ENCODE data around the gene TBC1D20. TPM values are rescaled to one million over a fixed set of nuclear protein-coding genes. Genes with fewer than 3 reads are reported as not detected.

TBC1D20 gene
- total RNA-seq, 2 experiments from 2014 or later: 29.3 to 31.6 TPM

DNA sequence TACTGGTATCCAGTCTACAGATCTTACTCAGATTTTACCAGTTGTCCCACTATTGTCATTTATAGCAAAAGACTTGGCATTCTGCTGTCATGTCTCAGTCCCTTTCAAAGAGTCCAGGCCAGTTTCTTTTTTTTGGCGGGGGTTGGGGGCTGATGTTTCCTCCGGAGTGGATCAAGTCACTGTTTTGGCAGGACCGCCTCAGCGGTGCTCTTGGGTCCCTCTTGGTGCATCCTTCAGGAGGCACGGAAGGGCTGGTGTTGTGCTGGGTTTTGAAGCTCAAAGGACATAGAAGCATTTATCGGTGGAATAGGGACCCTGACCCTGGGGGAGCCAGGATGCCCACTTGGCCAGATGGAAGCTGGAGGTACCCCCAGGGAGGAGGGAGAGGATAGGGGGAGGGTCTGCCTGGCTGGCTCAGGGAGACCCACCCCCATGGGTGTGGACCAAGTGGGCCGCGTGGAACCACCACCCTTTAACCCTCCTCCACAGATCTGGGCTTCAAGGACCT, 43.4 kb downstream of the TBC1D20 start:
- Mint-ChIP-seq H3K27me3 (no peaks in the 10 kb centered on the region), H3K36me3 (ENCODE audit: low read depth) (peaks cover 57% of the 10 kb centered on the region), H3K4me3 (no peak overlapping the region), H3K4me1 (peaks cover 25% of the 10 kb centered on the region), H3K9me3 (no peaks in the 10 kb centered on the region), H3K27ac (no peak overlapping the region)
- CTCF ChIA-PET: no interaction called here
- DNase-seq: no peak
- POLR2A ChIA-PET: no interaction called here

DNA sequence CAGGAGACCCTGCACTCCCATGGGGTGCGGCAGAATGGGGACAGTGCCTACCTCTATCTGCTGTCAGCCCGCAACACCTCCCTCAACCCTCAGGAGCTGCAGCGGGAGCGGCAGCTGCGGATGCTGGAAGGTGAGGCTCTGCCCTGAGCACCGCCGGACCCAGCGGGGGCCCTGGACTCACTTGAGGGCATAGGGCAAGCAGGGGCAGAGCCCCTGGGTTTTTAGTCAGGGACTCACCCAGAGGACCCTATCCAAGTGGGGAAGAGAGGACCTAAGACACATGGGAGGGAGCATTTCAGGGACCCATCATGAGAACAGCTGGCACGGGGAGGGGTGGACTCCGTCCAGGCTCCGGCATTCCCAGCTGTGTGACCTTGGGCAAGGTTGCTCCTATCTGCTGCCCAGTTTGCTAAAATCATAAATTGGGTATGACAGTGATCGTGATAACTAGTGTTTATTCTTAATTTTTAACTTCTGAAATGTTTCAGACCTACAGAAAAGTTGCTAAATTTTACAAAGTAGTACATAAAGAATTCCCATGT, 44.5 kb downstream of the TBC1D20 start:
- POLR2A ChIA-PET: no interaction called here

DNA sequence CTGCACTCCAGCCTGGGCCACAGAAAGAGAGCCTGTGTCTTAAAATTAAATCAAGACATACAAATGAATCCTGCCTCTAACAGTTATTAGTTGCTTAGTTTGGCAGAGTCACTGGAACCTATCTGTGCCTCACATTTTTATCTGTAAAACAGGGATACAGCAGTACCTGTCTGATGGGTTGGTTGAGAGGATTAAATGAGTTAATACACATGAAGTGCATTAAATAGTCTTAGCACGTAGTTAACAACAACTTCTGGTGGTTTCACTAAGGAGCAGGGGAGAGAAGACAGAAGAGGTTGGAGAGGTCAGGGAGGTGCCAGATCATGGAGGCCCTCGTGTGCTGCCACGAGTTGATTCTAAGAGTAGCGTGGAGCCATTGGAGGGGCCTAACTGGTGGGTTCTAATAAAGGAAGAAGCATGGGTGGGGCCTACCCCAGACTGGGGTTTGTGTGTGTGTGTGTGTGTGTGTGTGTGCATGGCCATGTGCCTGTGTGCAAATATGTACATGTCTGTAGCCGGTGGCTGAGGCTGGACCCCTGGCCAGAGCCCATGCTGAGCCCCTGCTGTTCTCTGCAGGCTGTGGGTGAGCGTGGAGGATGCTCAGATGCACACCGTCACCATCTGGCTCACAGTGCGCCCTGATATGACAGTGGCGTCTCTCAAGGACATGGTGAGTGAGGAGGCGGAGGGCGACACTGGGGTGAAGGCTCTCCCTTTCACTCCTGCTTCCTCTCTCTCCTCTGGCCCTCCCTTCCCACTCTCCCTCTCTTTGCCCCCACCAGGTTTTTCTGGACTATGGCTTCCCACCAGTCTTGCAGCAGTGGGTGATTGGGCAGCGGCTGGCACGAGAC, 45.2 kb downstream of the TBC1D20 start:
- POLR2A ChIA-PET: no interaction called here

More for the DNA sequence above, 44.5 kb downstream of the TBC1D20 start:
- no peak for DNase-seq
- no peak overlapping the region for H3K4me3 Mint-ChIP-seq
- peaks cover 34% of the 10 kb centered on the region for H3K4me1 Mint-ChIP-seq
- peaks cover 60% of the 10 kb centered on the region for H3K36me3 Mint-ChIP-seq (ENCODE audit: low read depth)
- no peaks in the 10 kb centered on the region for H3K27me3 Mint-ChIP-seq
- H3K9me3 Mint-ChIP-seq: no peaks in the 10 kb centered on the region
- no peak overlapping the region for H3K27ac Mint-ChIP-seq
- CTCF ChIA-PET: no interaction called here

DNA sequence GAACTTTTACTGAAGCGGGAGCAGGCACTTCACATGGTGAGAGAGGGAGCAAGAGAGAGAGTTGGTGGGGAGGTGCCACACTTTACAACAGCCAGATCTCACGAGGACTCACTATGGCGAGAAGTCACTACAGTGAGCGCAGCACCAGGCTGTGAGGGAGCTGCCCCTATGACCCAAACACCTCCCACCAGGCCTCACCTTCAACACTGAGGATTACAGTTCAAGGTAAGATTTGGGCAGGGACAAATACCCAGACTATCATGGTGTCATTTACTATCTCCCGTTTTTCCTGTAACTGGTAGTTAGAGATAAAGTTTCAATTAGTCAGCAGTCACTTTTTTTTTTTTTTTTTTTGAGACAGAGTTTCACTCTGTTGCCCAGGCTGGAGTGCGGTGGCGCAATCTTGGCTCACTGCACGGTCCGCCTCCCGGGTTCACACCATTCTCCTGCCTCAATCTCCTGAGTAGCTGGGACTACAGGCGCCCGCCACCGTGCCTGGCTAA, 46.5 kb downstream of the TBC1D20 start:
- POLR2A ChIA-PET: no interaction called here
- no peak for DNase-seq
- peaks cover 6% of the 10 kb centered on the region for H3K9me3 Mint-ChIP-seq
- peaks cover 64% of the 10 kb centered on the region for H3K36me3 Mint-ChIP-seq (ENCODE audit: low read depth)
- no peaks in the 10 kb centered on the region for H3K27me3 Mint-ChIP-seq
- no peak overlapping the region for H3K4me3 Mint-ChIP-seq
- no peak overlapping the region for H3K27ac Mint-ChIP-seq
- CTCF ChIA-PET: no interaction called here
- peaks cover 45% of the 10 kb centered on the region for H3K4me1 Mint-ChIP-seq

More for the DNA sequence above, 45.2 kb downstream of the TBC1D20 start:
- Mint-ChIP-seq H3K4me3 (no peak overlapping the region), H3K27me3 (no peaks in the 10 kb centered on the region), H3K4me1 (peaks cover 38% of the 10 kb centered on the region), H3K9me3 (no peaks in the 10 kb centered on the region), H3K36me3 (ENCODE audit: low read depth) (peaks cover 64% of the 10 kb centered on the region), H3K27ac (peak overlapping the region; percentile 48)
- CTCF ChIA-PET: no interaction called here
- DNase-seq: no peak

DNA sequence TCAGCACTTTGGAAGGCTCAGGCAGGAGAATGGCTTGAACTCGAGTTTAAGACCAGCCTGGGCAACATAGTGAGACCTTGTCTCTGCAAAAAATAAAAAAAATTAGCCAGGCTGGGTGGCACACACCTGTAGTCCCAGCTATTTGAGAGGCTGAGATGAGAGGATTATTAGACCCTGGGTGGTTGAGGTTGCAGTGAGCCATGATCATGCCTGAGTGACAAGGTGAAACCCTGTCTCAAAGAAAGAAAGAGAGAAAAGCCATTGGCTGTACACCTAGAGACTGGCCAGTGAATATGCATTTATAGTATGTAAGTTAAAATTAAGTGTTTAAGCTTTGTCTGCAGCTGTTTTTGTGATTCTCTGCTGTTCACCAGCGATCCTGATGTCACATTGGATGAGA, 48.2 kb downstream of the TBC1D20 start:
- ChIA-PET CTCF (interaction anchor here (2.6 kb wide), 1 partner anchor 21 kb away, joined by 9 read pairs; no protein-coding TSS in a partner anchor), POLR2A (no interaction called here)
- peaks cover 74% of the 10 kb centered on the region for H3K36me3 Mint-ChIP-seq (ENCODE audit: low read depth)
- H3K27me3 Mint-ChIP-seq: no peaks in the 10 kb centered on the region
- H3K4me3 Mint-ChIP-seq: no peak overlapping the region
- no peak overlapping the region for H3K27ac Mint-ChIP-seq
- DNase-seq: no peak
- peaks cover 60% of the 10 kb centered on the region for H3K4me1 Mint-ChIP-seq
- H3K9me3 Mint-ChIP-seq: peaks cover 6% of the 10 kb centered on the region

DNA sequence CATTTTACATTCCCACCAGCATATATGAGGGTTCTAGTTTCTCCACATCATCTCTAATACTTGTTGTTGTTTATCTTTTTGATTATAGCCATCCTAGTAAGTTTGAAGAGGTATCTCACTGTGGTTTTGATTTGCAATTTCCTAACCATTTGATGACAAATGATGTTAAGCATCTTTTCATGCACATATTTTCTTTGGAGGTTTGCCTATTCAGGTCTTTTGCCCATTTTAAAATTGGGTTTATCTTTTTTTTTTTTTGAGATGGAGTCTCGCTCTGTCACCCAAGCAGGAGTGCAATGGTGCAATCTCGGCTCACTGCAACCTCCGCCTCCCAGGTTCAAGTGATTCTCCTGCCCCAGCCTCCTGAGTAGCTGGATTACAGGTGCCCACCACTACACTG, 50.3 kb downstream of the TBC1D20 start:
- Mint-ChIP-seq H3K27ac (no peak overlapping the region), H3K36me3 (ENCODE audit: low read depth) (peaks cover 63% of the 10 kb centered on the region), H3K27me3 (no peaks in the 10 kb centered on the region), H3K9me3 (peaks cover 6% of the 10 kb centered on the region), H3K4me1 (peaks cover 60% of the 10 kb centered on the region), H3K4me3 (no peak overlapping the region)
- POLR2A ChIA-PET: no interaction called here
- CTCF ChIA-PET: interaction anchor here (0.7 to 2.6 kb wide), 4 partner anchors 15 to 48 kb away, joined by 3 to 9 read pairs (median 3); no protein-coding TSS in a partner anchor
- DNase-seq: no peak

DNA sequence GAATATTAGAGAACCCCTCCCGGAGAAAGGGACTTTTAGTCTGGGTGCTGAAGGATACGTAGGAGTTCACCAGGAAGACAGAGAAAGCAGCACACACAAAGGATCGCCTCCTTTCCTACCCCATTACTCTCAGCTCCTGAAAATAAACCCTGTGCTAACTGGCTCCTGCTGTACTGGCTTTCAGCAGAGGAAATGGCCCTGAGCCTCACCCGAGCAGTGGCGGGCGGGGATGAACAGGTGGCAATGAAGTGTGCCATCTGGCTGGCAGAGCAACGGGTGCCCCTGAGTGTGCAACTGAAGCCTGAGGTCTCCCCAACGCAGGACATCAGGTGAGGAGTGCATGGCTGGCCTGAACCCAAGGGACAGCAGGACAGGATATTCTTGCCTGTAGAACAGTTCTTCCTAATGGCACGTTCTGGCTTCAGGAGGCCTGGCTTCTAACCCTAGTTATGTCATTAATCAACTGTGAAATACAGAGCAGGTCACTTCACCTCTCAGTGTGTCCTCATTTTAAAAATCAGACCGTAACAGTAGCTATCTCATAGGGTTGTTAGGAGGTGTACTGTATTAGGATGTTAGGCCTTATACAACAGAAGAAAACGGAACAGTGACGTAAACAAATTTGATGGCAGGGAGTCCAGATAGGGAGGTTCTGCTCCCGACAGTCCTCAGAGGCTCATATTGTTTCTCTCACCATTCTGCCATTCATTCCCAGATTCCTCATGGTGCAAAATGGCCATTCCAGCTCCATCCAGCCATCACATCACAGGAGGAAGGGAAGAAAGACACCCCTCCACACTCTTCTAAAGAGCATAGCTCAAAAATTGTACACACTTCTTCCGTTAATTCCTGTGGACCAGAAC, 52.4 kb downstream of the TBC1D20 start:
- Mint-ChIP-seq H3K27me3 (no peaks in the 10 kb centered on the region), H3K9me3 (peaks cover 6% of the 10 kb centered on the region), H3K4me3 (peak overlapping the region; percentile 96), H3K27ac (peak overlapping the region; percentile 94), H3K4me1 (peaks cover 55% of the 10 kb centered on the region), H3K36me3 (ENCODE audit: low read depth) (peaks cover 49% of the 10 kb centered on the region)
- CTCF ChIA-PET: interaction anchor here (0.7 to 1.9 kb wide), 4 partner anchors 10 to 55 kb away, joined by 3 to 6 read pairs (median 3); no protein-coding TSS in a partner anchor
- POLR2A ChIA-PET: no interaction called here
- DNase-seq: peak; percentile 25

DNA sequence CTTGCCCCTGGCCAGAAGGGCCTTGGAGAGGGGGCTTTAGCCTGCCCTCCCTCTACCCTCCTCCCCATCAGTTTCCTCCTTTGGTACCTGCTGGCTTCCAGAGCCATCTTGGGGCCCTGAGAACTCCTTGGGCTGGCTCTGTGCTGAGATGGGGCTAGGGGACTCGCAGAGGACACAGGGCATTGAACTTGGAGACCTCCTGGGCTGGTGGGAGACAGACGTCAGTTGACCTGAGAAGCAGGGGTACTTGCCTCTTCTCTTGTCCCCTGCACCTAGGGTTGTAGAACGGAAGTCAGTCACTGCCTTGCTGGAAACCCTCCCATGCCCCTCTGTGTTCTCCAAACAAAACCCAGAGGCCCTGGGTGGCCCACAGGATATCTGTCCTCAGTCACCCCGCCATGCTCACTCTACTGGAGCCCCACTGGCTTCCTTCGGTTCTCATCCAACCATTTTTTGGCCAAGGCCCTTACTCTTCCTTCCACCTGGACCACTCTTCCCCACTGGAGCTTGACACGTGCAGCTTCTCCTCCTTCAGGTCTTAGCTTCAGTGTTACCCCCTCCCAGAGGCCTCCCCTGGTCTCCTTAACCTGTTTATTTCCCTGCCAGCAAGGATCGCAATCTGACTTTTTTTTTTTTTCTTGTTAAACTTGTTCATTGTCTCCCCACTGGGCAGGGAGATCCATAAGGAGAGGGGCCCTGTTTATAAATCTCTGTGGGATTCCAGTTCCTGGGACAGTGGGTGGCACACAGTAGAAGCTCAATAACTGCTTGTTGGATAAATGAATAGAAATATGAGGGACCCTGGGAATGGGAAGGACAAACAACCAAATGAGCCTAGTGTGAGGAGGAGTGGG, 53.3 kb downstream of the TBC1D20 start:
- Mint-ChIP-seq H3K36me3 (ENCODE audit: low read depth) (peaks cover 49% of the 10 kb centered on the region), H3K4me3 (peak overlapping the region; percentile 96), H3K27ac (peak overlapping the region; percentile 94), H3K9me3 (peaks cover 6% of the 10 kb centered on the region), H3K27me3 (no peaks in the 10 kb centered on the region), H3K4me1 (peaks cover 55% of the 10 kb centered on the region)
- ChIA-PET CTCF (interaction anchor here (1.0 to 1.9 kb wide), 3 partner anchors 9 to 54 kb away, joined by 3 to 6 read pairs (median 3); no protein-coding TSS in a partner anchor), POLR2A (no interaction called here)
- DNase-seq: peak; percentile 45

DNA sequence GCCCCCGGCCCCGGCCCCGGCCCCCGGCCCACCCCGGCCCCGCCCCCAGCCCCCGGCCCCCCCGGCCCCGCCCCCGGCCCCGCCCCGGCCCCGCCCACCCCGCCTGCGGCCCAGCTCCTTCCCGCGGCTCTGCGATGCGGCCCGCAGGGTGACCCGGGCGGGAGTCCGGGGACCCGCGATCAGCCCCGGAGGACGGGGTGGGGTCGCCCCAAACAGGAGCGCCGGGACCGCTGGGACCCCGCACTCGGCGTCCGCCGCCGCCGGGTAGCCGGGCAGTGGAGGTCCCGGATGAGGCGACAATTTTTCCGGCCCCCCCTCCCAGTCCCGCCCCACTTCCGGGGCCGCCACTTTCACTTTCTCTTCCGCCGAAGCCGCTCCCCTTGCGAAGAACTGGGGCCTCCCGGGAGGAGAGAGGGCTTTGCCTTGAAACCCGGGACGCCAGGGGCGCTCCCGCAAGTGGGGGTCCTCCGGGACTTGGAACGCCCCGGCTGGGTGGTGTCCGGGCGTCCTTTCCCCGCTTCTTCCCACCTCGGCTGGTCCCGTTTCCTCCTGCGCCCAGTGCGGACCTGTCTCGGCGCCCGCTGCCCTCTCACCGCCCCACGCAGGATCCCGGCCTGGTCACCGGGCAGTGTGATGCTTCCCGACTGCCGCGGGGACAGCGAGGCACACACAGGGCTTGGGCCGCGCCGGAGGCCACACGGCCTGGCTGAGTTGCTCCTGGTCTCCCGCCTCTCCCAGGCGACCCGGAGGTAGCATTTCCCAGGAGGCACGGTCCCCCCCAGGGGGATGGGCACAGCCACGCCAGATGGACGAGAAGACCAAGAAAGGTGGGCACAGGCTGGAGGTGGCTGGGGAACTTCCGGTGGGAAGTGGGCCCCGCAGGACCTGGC, 54.1 kb downstream of the TBC1D20 start, which contains the start of gene RBCK1:
RBCK1 (plus strand) TSS at position 347 of the 890 bp plus-strand sequence; CDS start at position 806, 459 bp downstream.
- ChIA-PET POLR2A (interaction anchor here (1.0 kb wide), 1 partner anchor 28 kb away, joined by 5 read pairs; the partner anchor contains the start of gene TRIB3), CTCF (interaction anchor here (0.6 to 1.2 kb wide), 2 partner anchors 19 to 22 kb away, joined by 3 to 4 read pairs; no protein-coding TSS in a partner anchor)
- H3K4me3 Mint-ChIP-seq: peak within 1 kb of the TSS; percentile 96
- peaks cover 46% of the 10 kb centered on the region for H3K36me3 Mint-ChIP-seq (ENCODE audit: low read depth)
- DNase-seq: peak; percentile 90
- peak within 1 kb of the TSS; percentile 94 for H3K27ac Mint-ChIP-seq
- H3K4me1 Mint-ChIP-seq: peaks cover 52% of the 10 kb centered on the region
- no peaks in the 10 kb centered on the region for H3K27me3 Mint-ChIP-seq
- H3K9me3 Mint-ChIP-seq: peaks cover 10% of the 10 kb centered on the region

DNA sequence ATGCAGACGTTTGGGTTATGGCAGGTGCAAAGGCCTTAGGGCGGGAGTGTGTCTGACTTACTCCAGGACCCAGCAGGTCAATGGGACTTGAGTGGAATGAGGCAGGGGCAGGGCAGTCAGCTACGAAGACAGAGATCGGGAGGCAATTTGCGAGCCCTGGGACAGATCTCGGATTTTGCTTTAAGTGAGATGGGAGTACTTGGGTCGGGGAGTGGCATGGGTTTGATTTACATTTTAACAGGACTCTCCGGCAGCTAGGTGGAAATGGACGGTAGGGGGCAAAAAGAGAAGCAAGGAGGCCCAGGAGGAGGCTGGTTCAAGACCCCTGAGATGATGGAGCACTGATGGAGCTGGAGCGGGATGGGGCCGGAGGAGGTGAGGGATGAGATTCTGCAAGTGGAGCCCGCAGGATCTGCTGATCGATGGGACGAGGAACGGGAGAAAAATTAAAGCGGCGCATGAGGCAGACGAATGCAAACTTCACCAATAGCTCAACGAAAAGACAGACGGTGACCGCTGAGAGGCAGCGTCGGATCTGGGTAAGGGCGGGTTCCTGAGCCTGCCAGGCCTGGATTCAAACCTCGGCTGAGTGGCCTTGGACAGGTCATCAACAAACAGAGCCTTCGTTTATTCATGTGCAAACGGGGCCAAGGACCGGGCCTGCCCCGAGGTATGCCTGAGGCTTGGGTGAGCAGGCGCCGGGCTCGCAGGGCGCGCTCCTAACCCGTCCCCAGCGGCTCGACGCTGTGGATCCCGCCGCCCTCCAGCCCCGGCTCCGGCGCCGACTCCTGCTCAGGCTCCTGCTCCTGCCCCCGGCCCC, 55.0 kb downstream of the TBC1D20 start:
- Mint-ChIP-seq H3K4me1 (peaks cover 53% of the 10 kb centered on the region), H3K36me3 (ENCODE audit: low read depth) (peaks cover 37% of the 10 kb centered on the region), H3K27me3 (no peaks in the 10 kb centered on the region), H3K9me3 (peaks cover 10% of the 10 kb centered on the region), H3K4me3 (peak overlapping the region; percentile 78), H3K27ac (peak overlapping the region; percentile 89)
- POLR2A ChIA-PET: interaction anchor here (1.0 kb wide), 1 partner anchor 27 kb away, joined by 5 read pairs; the partner anchor contains the start of gene TRIB3
- CTCF ChIA-PET: interaction anchor here (0.6 to 1.2 kb wide), 4 partner anchors 9 to 31 kb away, joined by 3 to 4 read pairs (median 3); no protein-coding TSS in a partner anchor
- peak; percentile 76 for DNase-seq

All from activated CD4-positive, alpha-beta T cell treated with anti-CD3 and anti-CD28 coated beads, Interleukin-2, amount 10 ng/mL, durations not matched to agents 7 days and 5 days (primary cell).